GM12878 (cell line): Measurements from ENCODE around the gene ICA1. TPM values are rescaled to one million over a fixed set of nuclear protein-coding genes. Genes with fewer than 3 reads are reported as not detected.

Experiments used
- ATAC-seq: fragments of 200-7000 bp; cut with Tn5 transposase; 3 replicates; pipeline ENCODE4 v1.9.1; 2020; ENCODE audit warnings: mild to moderate bottlenecking, moderate library complexity
- BruUV-seq: library from RNA; stranded (reverse); fragments of 400-500 nt; replicated peaks from 2 replicates; lab custom pipeline; 2021; lab: Mats Ljungman, UMichigan
- CTCF ChIA-PET: fragments of 300-600 bp; sonication (Branson Sonifier 250); formaldehyde crosslinking; extraction: SDS; loops from one replicate; lab custom pipeline; 2021; ENCODE audit warnings: inconsistent platforms; lab: Yijun Ruan, JAX
- POLR2A ChIA-PET: fragments of 350-600 bp; formaldehyde crosslinking; extraction: SDS; loops from one replicate; lab custom pipeline; 2021; ENCODE audit warnings: inconsistent platforms; lab: Charles Lee
- RAD21 ChIA-PET: fragments of 300-600 bp; sonication (Branson Sonifier 250); formaldehyde crosslinking; loops from one replicate; lab custom pipeline; 2023; ENCODE audit warnings: antibody characterized with exemption; ENCODE audit not compliant: unreplicated experiment; lab: Charles Lee
- SMC1A ChIA-PET: fragments of 300-600 bp; sonication (Branson Sonifier 250); formaldehyde crosslinking; loops from one replicate; lab custom pipeline; 2023; ENCODE audit not compliant: unreplicated experiment, uncharacterized antibody; lab: Charles Lee
- DNase-seq: peaks from one replicate; pipeline ENCODE4 v3.0.0-alpha.2; 2011; ENCODE audit warnings: low read depth, low spot score
- FAIRE-seq: peaks from 3 replicates; lab custom pipeline; 2011; peaks lifted over from hg19 to GRCh38; lab: Jason Lieb, UNC
- H2AFZ ChIP-seq: 2 replicates; pipeline ENCODE4 v1.6.0; 2011; ENCODE audit warnings: low read depth, low read length, control low read depth; ENCODE audit not compliant: control insufficient read depth
- H3K27ac ChIP-seq: 2 replicates; pipeline ENCODE4 v1.5.1; 2011; ENCODE audit warnings: control low read depth; ENCODE audit not compliant: control insufficient read depth, insufficient read depth
- H3K27me3 ChIP-seq, 2 experiments: replicated peaks in 1 of 2; 2 replicates each; pipeline versions ENCODE4 v1.6.0 to v1.6.1; 2011; ENCODE audit warnings: low read length in 1 of 2; ENCODE audit not compliant: control insufficient read depth in 2 of 2, insufficient read depth in 2 of 2
- H3K36me3 ChIP-seq, 2 experiments: 2 replicates each; pipeline ENCODE4 v1.5.1; 2011; ENCODE audit warnings: low read length in 1 of 2; ENCODE audit not compliant: control insufficient read depth in 2 of 2, insufficient read depth in 2 of 2
- H3K4me1 ChIP-seq: 2 replicates; pipeline ENCODE4 v1.6.1; 2011; ENCODE audit warnings: mild to moderate bottlenecking, low read length, moderate library complexity, mixed read lengths; ENCODE audit not compliant: control insufficient read depth, insufficient read depth
- H3K4me2 ChIP-seq: 2 replicates; pipeline ENCODE4 v1.6.0; 2011; ENCODE audit warnings: control low read depth; ENCODE audit not compliant: control insufficient read depth, insufficient read depth
- H3K4me3 ChIP-seq: fragments of 200-600 bp; sonication (generic); 2 replicates; pipeline ENCODE4 v1.5.1; 2016
- H3K79me2 ChIP-seq: 2 replicates; pipeline ENCODE4 v1.6.0; 2011; ENCODE audit warnings: low read length; ENCODE audit not compliant: control insufficient read depth, insufficient read depth
- H3K9ac ChIP-seq: 2 replicates; pipeline ENCODE4 v1.8.0; 2011; ENCODE audit warnings: low read length, control low read depth, mixed read lengths; ENCODE audit not compliant: control insufficient read depth, insufficient read depth
- H3K9me3 ChIP-seq: replicated peaks from 3 replicates; pipeline ENCODE4 v1.5.1; 2011; ENCODE audit warnings: mild to moderate bottlenecking, low read length; ENCODE audit not compliant: control insufficient read depth, insufficient read depth
- H4K20me1 ChIP-seq: 2 replicates; pipeline ENCODE4 v1.6.0; 2011; ENCODE audit not compliant: control insufficient read depth, insufficient read depth
- ATF7 ChIP-seq: fragments of 450-650 bp; IDR thresholded peaks from 2 replicates; pipeline ENCODE4 v1.6.1; 2016; ENCODE audit warnings: low read depth, mild to moderate bottlenecking
- BCL11A ChIP-seq: IDR thresholded peaks from 2 replicates; pipeline ENCODE4 v1.6.1; 2011; ENCODE audit warnings: low read depth, low read length
- BRCA1 ChIP-seq: IDR thresholded peaks from 2 replicates; pipeline ENCODE4 v1.6.1; 2011; ENCODE audit warnings: low read depth, low read length, improper control_type of control experiment
- E4F1 ChIP-seq: fragments of 450-650 bp; IDR thresholded peaks from 2 replicates; pipeline ENCODE4 v1.6.1; 2018; ENCODE audit warnings: borderline replicate concordance, mild to moderate bottlenecking; ENCODE audit not compliant: partially characterized antibody
- EED ChIP-seq: sonication (generic); IDR thresholded peaks from 2 replicates; pipeline ENCODE4 v1.6.1; 2016; ENCODE audit warnings: antibody characterized with exemption, low read depth
- JUNB ChIP-seq: IDR thresholded peaks from 2 replicates; pipeline ENCODE4 v1.6.1; 2016; ENCODE audit warnings: antibody characterized with exemption, mild to moderate bottlenecking
- MYB ChIP-seq: fragments of 150-350 bp; IDR thresholded peaks from 2 replicates; pipeline ENCODE4 v1.6.1; 2014; ENCODE audit warnings: mild to moderate bottlenecking, low read depth, low read length, borderline replicate concordance
- RELB ChIP-seq: fragments of 450-650 bp; IDR thresholded peaks from 2 replicates; pipeline ENCODE4 v1.6.1; 2017; ENCODE audit warnings: low read depth, mild to moderate bottlenecking, moderate library complexity
- SKIL ChIP-seq: fragments of 450-650 bp; IDR thresholded peaks from 2 replicates; pipeline ENCODE4 v1.6.1; 2017; ENCODE audit warnings: mild to moderate bottlenecking, low read depth, inconsistent platforms; ENCODE audit not compliant: poor library complexity, severe bottlenecking
- SP1 ChIP-seq: IDR thresholded peaks from one replicate; pipeline ENCODE4 v1.6.1; 2011; ENCODE audit warnings: low read depth, low read length
- SREBF1 ChIP-seq: IDR thresholded peaks from 2 replicates; pipeline ENCODE4 v1.6.1; 2012; ENCODE audit warnings: mild to moderate bottlenecking, low read length
- TARDBP ChIP-seq: IDR thresholded peaks from 2 replicates; pipeline ENCODE4 v1.6.1; 2016; ENCODE audit warnings: borderline replicate concordance
- YBX1 ChIP-seq: fragments of 450-650 bp; IDR thresholded peaks from 2 replicates; pipeline ENCODE4 v1.6.1; 2016; ENCODE audit warnings: antibody characterized with exemption
- YY1 ChIP-seq: IDR thresholded peaks from 2 replicates; pipeline ENCODE4 v1.6.1; 2011; ENCODE audit warnings: low read depth, mild to moderate bottlenecking, low read length
- ZNF687 ChIP-seq: fragments of 450-650 bp; IDR thresholded peaks from 2 replicates; pipeline ENCODE4 v1.6.1; 2017; ENCODE audit warnings: mild to moderate bottlenecking, moderate library complexity
- WGBS: methylation state at CpG from one replicate; pipeline ENCODE4 v1.1.6; 2016; ENCODE audit warnings: low lambda C conversion rate; ENCODE audit not compliant: insufficient replicate concordance, insufficient coverage; ENCODE audit errors: missing lambda C conversion rate; 5-methylcytosine and 5-hydroxymethylcytosine counted together
- in situ Hi-C: fragments of 300-500 bp; cut with MboI; formaldehyde crosslinking; loops from 9 replicates; pipeline ENCODE4 v1.14.3; 2018; ENCODE audit warnings: mixed read lengths
- intact Hi-C: fragments of 100-400 bp; cut with micrococcal nuclease; formaldehyde crosslinking; loops from one replicate; pipeline ENCODE4 v1.14.2; 2022; ENCODE audit not compliant: unreplicated experiment
- polyA plus RNA-seq, 11 experiments: library from polyadenylated mRNA; depleted of rRNA in 4 of 11; unstranded in 6 of 11; stranded (reverse) in 5 of 11; fragments of >200 nt; fragmentation: Nextera tagmentation in 4 of 11; fragmentation: Illumina TruSeq in 1 of 11; extraction: Ambion mirVana in 4 of 11; extraction: Trizol in 1 of 11; gene quantifications; 1 replicate in 1 of 11; 2 replicates in 10 of 11; pipeline versions ENCODE4 v1.2.1 to v1.2.3, GENCODE V29; 2011 to 2016; ENCODE audit warnings: inconsistent platforms in 2 of 11, missing spikeins in 2 of 11, low read depth in 1 of 11
- total RNA-seq, 4 experiments: library from RNA; depleted of rRNA in 3 of 4; stranded (reverse); fragments of >200 nt in 3 of 4; fragmentation: Illumina TruSeq in 1 of 4; extraction: Trizol in 1 of 4; gene quantifications; 2 replicates each; pipeline versions ENCODE4 v1.2.1 to v1.2.3, GENCODE V29; 2013 to 2021

The ICA1 gene
- total and polyA plus RNA-seq, 10 of the 15 experiments (the other 5 are each of a cell fraction or from before 2014, with no cell fraction given): 1.3 to 35.1 (median 3.3) TPM

- Histone ChIP-seq H4K20me1 (no peaks in the 10 kb centered on the region), H3K36me3 (no peaks in the 10 kb centered on the region), H3K27me3 (no peaks in the 10 kb centered on the region), H3K9me3 (no peaks in the 10 kb centered on the region), H3K79me2 (peaks cover 3% of the 10 kb centered on the region; the same call in 1 of the 2 replicates), H3K27ac (peak overlapping the region; percentile 90), H2AFZ (no peak overlapping the region), H3K4me1 (peaks cover 91% of the 10 kb centered on the region), H3K4me3 (peak overlapping the region; percentile 12; the same call in 1 of the 2 replicates), H3K4me2 (peak overlapping the region; percentile 70; the same call in 1 of the 2 replicates), H3K9ac (peak overlapping the region; percentile 80; the same call in 1 of the 2 replicates)
- POLR2A ChIA-PET: interaction anchor here (2.5 to 7.7 kb wide), 2 partner anchors 10 to 60 kb away, joined by 7 to 133 read pairs; no protein-coding TSS in a partner anchor
- CTCF ChIA-PET: no interaction called here
- SMC1A ChIA-PET: interaction anchor here (0.6 to 9.2 kb wide), 4 partner anchors 12 to 309 kb away, joined by 3 to 182 read pairs (median 5); no protein-coding TSS in a partner anchor
- WGBS: 4% methylated on average over 1 of the region's 1 CpG
- DNase-seq (no peak), ATAC-seq (peak; percentile 9), FAIRE-seq (no peak)
- intact Hi-C loops: no loop called here
- BruUV-seq: no TSS peak
- in situ Hi-C loops: loop anchor here (25.0 kb wide), 1 partner anchor 1867 kb away; the partner anchor contains the start of gene CYTH3
- RAD21 ChIA-PET: interaction anchor here (0.7 to 8.5 kb wide), 6 partner anchors 14 to 309 kb away, joined by 3 to 124 read pairs (median 18); partner anchors contain the start of gene GLCCI1
- TF ChIP-seq ATF7 (peak; percentile 85), BRCA1 (no peak), EED (no peak), ZNF687 (0 out of 2 replicates have a peak, but pooled peaks have one; percentile 39), JUNB (peak; percentile 46), SREBF1 (no peak), YBX1 (no peak), TARDBP (no peak), RELB (peak; percentile 93), MYB (peak; percentile 3; the same call in 1 of the 2 replicates), E4F1 (no peak), SKIL (peak; percentile 71), SP1 (no peak), BCL11A (peak; percentile 66), YY1 (no peak)
Observed at GRCh38 chr7:8129318-8129659, 132.7 kb downstream of the ICA1 start.
